ENCODE data around the gene NUP54. TPM values are rescaled to one million over a fixed set of nuclear protein-coding genes. Genes with fewer than 3 reads are reported as not detected.

Gene NUP54
- total RNA-seq, 1 donor from 2014 or later = 59.2 TPM

GRCh38 chr4:76074993-76075600, 73.1 kb downstream of the NUP54 start:
- intact Hi-C loops (cut with micrococcal nuclease) = no loop called here

GRCh38 chr4:76074468-76074867, 73.7 kb downstream of the NUP54 start, which contains the start of gene ART3:
TSS of gene ART3 (plus strand) at chr4:76074709. CDS start at chr4:76075890, 1,181 bp downstream.
- intact Hi-C loops (cut with micrococcal nuclease) = no loop called here

- intact Hi-C loops (cut with micrococcal nuclease) = no loop called here
These were observed 75.4 kb downstream of the NUP54 start for GRCh38 chr4:76072760-76073159.

- intact Hi-C loops (cut with micrococcal nuclease) = loop anchor here (1.0 kb wide), 3 partner anchors 72 to 172 kb away; no protein-coding TSS in a partner anchor
These were observed 80.4 kb downstream of the NUP54 start for GRCh38 chr4:76067652-76068286.

- intact Hi-C loops (cut with micrococcal nuclease) = no loop called here
These were observed 81.7 kb downstream of the NUP54 start for GRCh38 chr4:76066546-76066945.

Other genes with a start within 250 kb of the NUP54 start
- gene PPEF2, start 245.9 kb downstream of the NUP54 start, total RNA-seq = 0.07 and 0.52 TPM in 2 replicates
- gene NAAA, start 207.4 kb downstream of the NUP54 start, total RNA-seq = 37.7 and 40.9 TPM in 2 replicates
- 54.9 and 58.7 TPM in 2 replicates for gene SDAD1, start 157.5 kb downstream of the NUP54 start, total RNA-seq
- gene CXCL9, start 140.9 kb downstream of the NUP54 start, total RNA-seq = 0.09 and 0.23 TPM in 2 replicates
- 0.77 and 1.4 TPM in 2 replicates for gene CXCL10, start 124.9 kb downstream of the NUP54 start, total RNA-seq
- gene CXCL11, start 112.3 kb downstream of the NUP54 start, total RNA-seq = 0.11 and 0.48 TPM in 2 replicates
- gene ART3, start 73.7 kb downstream of the NUP54 start, total RNA-seq = 0.16 TPM in 1 of 2 replicates, not detected in the other
- 7.4 and 7.6 TPM in 2 replicates for gene SCARB2, start 65.4 kb upstream of the NUP54 start, total RNA-seq
- not detected in 2 replicates for gene FAM47E, start 103.3 kb upstream of the NUP54 start, total RNA-seq
- gene STBD1, start 158.3 kb upstream of the NUP54 start, total RNA-seq = 1.2 and 1.3 TPM in 2 replicates

Data from T-helper 2 cell treated with Interferon-gamma antibody and Interleukin-4, amounts not matched to agents 100 ng/mL and 5 ng/mL, for 36 hours (primary cell).